Stimulated activated naive CD4-positive, alpha-beta T cell (primary cell): Measurements from ENCODE around the gene NCOA7.
"Not testable (repeated sequence)": the region's sequence is repeated elsewhere in the genome, so short reads cannot be mapped to it uniquely, and the experiment has no call there.

Source experiments
- DNase-seq, 6 experiments: peaks; one replicate each; lab custom pipeline; 2025; lab: John Stamatoyannopoulos, UW

Gene NCOA7

GRCh38 chr6:125753218-125753936 lies 37.4 kb upstream of the NCOA7 start:
- DNase-seq: peak in 2 of 6 experiments; percentile 24 to 43

GRCh38 chr6:125753937-125754259 lies 36.9 kb upstream of the NCOA7 start:
- DNase-seq: no peak

- DNase-seq: no peak
Measured at GRCh38 chr6:125754566-125754965, 36.2 kb upstream of the NCOA7 start.

- no peak for DNase-seq
Measured at GRCh38 chr6:125759184-125759902, 31.4 kb upstream of the NCOA7 start.

GRCh38 chr6:125759959-125760457 lies 30.8 kb upstream of the NCOA7 start:
- DNase-seq: no peak

GRCh38 chr6:125764121-125764671 lies 26.6 kb upstream of the NCOA7 start:
- DNase-seq: no peak

GRCh38 chr6:125765944-125766343 lies 24.8 kb upstream of the NCOA7 start:
- no peak for DNase-seq

- no peak for DNase-seq
Measured at GRCh38 chr6:125766641-125767040, 24.1 kb upstream of the NCOA7 start.

GRCh38 chr6:125769147-125769783 lies 21.5 kb upstream of the NCOA7 start:
- no peak for DNase-seq

GRCh38 chr6:125773387-125774341 lies 17.1 kb upstream of the NCOA7 start:
- DNase-seq: no peak

- DNase-seq: not testable (repeated sequence)
Measured at GRCh38 chr6:125776107-125776826, 14.5 kb upstream of the NCOA7 start.

GRCh38 chr6:125779924-125780539 lies 10.7 kb upstream of the NCOA7 start:
- DNase-seq: peak; percentile 84 to 96 (median 90)

GRCh38 chr6:125780540-125781313 lies 10.0 kb upstream of the NCOA7 start:
- peak; percentile 23 to 91 (median 60) for DNase-seq

GRCh38 chr6:125781314-125781868 lies 9.4 kb upstream of the NCOA7 start:
- peak in 2 of 6 experiments; percentile 11 to 37 for DNase-seq

GRCh38 chr6:125784365-125784764 lies 6.4 kb upstream of the NCOA7 start:
- DNase-seq: no peak

GRCh38 chr6:125787791-125788190 lies 3.0 kb upstream of the NCOA7 start:
- no peak for DNase-seq

- DNase-seq: no peak
Measured at GRCh38 chr6:125789167-125789566, 1.6 kb upstream of the NCOA7 start.

- DNase-seq: peak; percentile 6 to 79 (median 62)
Measured at GRCh38 chr6:125789576-125790357, 993 bp upstream of the NCOA7 start.
